Stimulated activated naive CD8-positive, alpha-beta T cell treated with anti-CD3 and anti-CD28 coated beads, Interleukin-15, Interleukin-2, amounts not matched to agents 100 U/mL and 50 U/mL, for 24 hours (primary cell): Measurements from ENCODE around the gene AGPAT2.

Experiments used
- ATAC-seq: fragments of 150-1000 bp; cut with Tn5 transposase; one replicate; pipeline ENCODE4 v1.10.0; 2021
- DNase-seq: peaks from one replicate; pipeline ENCODE4 v3.0.0; 2021

AGPAT2 gene

DNA sequence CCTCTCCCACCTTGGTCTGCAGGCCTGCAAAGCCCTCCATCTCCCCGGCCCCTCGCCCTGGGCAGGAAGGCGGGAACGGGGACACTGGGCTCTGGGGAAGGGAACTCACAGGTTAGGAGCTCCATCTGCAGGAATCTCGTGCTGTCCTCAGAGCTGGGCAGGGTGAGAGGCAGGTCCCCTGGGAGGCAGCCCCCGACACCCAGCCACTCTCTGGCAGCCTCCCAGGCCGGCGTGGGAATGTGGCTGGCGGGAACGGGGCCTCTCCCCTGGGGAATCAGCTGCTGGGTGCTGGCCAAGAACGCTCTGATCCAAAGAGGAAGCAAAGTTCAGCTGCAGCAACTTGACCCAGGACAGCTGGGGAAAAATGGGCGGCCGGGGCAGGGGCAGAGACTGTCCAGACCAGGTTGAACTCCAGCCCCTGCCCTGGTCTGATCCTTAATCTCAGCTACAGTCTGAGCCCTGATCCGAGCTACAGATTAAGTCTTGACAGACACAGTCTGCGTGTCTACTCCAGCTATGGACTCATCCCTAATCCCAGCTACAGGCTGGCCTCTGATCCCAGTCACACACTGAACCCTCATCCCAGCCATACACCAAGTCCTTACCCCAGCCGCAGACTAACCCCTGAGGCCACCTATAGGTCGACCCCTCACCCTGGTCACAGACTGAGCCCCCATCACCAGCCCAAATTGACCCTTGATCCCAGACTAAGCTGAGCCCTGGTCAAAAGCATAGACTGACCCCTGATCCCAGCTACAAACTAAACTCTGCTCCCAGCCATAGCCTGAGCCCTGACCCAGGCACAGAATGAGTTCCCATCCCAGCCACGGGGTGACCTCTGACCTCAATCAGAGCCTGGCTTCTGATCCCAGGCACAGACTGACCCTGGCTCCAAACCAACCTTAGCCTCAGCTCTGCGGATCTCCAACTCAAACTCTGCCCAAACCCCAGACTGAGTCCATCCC is 61.9 kb downstream of the AGPAT2 start:
- no peak for ATAC-seq

DNA sequence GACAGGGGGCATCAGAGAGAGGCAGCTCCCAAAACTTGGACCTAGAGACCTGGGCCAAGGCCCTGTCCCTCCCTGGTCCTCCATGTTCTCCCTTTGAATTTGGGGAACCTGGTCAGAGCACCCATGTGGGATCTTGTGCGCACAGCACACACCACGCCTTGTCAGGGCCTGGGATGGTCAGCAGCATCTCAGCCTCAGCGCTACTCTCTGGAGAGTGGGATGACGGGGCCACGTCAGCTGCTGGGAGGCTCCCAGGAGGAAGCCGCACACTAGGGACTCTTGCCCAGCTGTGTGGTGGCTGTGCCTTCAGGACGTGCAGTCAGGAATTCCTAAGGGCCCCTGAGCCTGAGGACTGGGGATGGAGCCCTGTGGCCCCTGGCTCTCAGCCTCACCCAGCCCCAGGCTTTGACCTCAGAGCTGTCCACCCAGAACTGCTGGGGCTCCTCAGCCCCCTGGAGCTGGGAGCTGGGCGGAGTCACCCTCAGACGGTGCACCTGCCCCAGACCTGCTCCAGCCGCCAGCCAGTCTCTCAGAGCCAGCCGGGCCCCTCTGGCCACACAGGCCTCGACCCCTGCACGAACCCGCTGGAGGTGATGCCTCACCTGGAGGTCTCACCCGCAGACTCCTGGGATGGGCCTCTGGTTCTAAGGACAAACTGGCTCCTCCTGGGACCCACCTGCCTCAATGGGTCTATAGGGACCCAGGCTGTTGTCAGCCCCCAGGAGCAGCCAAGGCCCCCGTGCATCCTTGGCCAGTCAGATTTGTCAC is 62.9 kb downstream of the AGPAT2 start:
- no peak for DNase-seq
- no peak for ATAC-seq

More for the DNA sequence above, 61.9 kb downstream of the AGPAT2 start:
- no peak for DNase-seq

DNA sequence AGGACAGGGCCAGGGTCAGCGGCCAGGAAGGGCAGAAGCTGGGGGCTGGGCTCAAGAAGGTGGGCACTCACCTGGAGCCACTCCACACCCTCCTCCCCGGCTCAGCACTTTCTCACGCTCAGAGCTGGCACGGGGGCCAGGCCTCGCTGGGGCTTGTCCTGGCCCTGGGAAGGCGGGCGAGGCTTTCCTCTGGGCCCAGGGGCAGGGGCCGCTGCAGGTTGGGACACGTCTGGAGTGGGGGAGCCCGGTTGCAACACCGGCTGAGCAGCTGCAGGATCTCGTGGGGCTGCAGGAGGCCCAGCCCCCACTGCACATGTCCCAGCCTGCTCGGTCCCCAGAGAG is 63.4 kb downstream of the AGPAT2 start:
- DNase-seq = no peak
- ATAC-seq = no peak
